Activated CD8-positive, alpha-beta memory T cell treated with anti-CD3 and anti-CD28 coated beads for 36 hours (primary cell): ENCODE data around the gene GBGT1. TPM values are rescaled to one million over a fixed set of nuclear protein-coding genes. Genes with fewer than 3 reads are reported as not detected.

Source experiments
- CTCF ChIA-PET: fragments of 350-600 bp; sonication (Branson Sonifier 250); formaldehyde crosslinking; loops from one replicate; lab custom pipeline; 2021; ENCODE audit warnings: antibody characterized with exemption; lab: Charles Lee
- POLR2A ChIA-PET: fragments of 350-600 bp; sonication (Branson Sonifier 250); formaldehyde crosslinking; loops from one replicate; lab custom pipeline; 2021; ENCODE audit warnings: antibody characterized with exemption; lab: Charles Lee
- total RNA-seq, 2 experiments: library from RNA; stranded (reverse); gene quantifications; one replicate each; pipeline ENCODE4 v1.2.3, GENCODE V29; 2021

The GBGT1 gene
- total RNA-seq, 2 experiments from 2014 or later: 2.5 to 3.1 TPM

GRCh38 chr9:133103183-133103986, 60.3 kb downstream of the GBGT1 start:
- POLR2A ChIA-PET: interaction anchor here (1.5 kb wide), 1 partner anchor 41 kb away, joined by 6 read pairs; no protein-coding TSS in a partner anchor
- CTCF ChIA-PET: interaction anchor here (0.6 to 27.5 kb wide), 7 partner anchors 9 to 227 kb away, joined by 3 to 300 read pairs (median 6); no protein-coding TSS in a partner anchor

Other genes starting within 250 kb of the GBGT1 start
- gene TSC1, start 219.3 kb downstream of the GBGT1 start, total RNA-seq: 10 to 100 TPM; 28.9 to 29.7 TPM
- not detected for gene GFI1B, start 185.2 kb downstream of the GBGT1 start, total RNA-seq
- 10 to 100 TPM; 89.1 to 90.4 TPM for gene GTF3C5, start 132.9 kb downstream of the GBGT1 start, total RNA-seq
- gene CEL, start 101.9 kb downstream of the GBGT1 start, total RNA-seq: 1 to 10 TPM in 1 of 2 experiments, under 1 TPM in 1; 0.73 to 1.3 TPM
- 10 to 100 TPM; 57.9 to 60.2 TPM for gene RALGDS, start 42.7 kb downstream of the GBGT1 start, total RNA-seq
- gene OBP2B, start 45.3 kb upstream of the GBGT1 start, total RNA-seq: not detected
- gene ABO, start 111.3 kb upstream of the GBGT1 start, total RNA-seq: not detected
- gene SURF6, start 172.3 kb upstream of the GBGT1 start, total RNA-seq: 10 to 100 TPM; 33.0 to 34.2 TPM
- 10 to 100 TPM; 42.5 to 43.3 TPM for gene MED22, start 184.2 kb upstream of the GBGT1 start, total RNA-seq
- 1,000 to 10,000 TPM; 3,102 to 3,168 TPM for gene RPL7A, start 184.3 kb upstream of the GBGT1 start, total RNA-seq
- gene SURF1, start 192.6 kb upstream of the GBGT1 start, total RNA-seq: 10 to 100 TPM; 31.6 to 31.9 TPM
- gene SURF2, start 192.6 kb upstream of the GBGT1 start, total RNA-seq: 10 to 100 TPM; 29.7 to 30.9 TPM
- gene SURF4, start 212.1 kb upstream of the GBGT1 start, total RNA-seq: 100 to 1,000 TPM; 260 to 276 TPM
- under 1 TPM; 0.21 to 0.65 TPM for gene STKLD1, start 212.5 kb upstream of the GBGT1 start, total RNA-seq